ENCODE results near the gene FAM241A. TPM values are rescaled to one million over a fixed set of nuclear protein-coding genes. Genes with fewer than 3 reads are reported as not detected.
"Not testable (repeated sequence)": the region's sequence is repeated elsewhere in the genome, so short reads cannot be mapped to it uniquely, and the experiment has no call there.

The FAM241A gene
- total RNA-seq, 1 donor from 2014 or later: 1.4 TPM

DNA sequence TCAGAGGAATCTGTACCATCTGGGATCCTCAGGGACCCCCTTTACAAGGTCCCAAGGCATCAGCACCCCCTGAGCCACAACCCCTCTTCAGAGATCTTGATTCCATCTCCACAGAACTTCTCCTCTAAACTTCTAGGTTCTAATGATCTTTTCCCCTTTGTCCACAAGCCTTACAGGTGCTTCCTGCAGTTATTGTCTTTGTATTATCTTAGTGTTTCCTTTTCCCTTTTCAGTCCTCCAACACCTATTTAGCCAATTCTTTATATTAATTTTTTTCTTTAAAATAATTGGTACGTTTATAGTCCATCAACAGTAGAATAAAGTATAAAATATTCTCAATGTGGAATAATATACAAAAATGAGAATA lies 35.2 kb upstream of the FAM241A start:
- no peak for TF ChIP-seq CTCF (conservative IDR thresholded peaks at IDR 0.05; ENCODE audit: low read depth, low read length)
- H3K4me3 ChIP-seq (ENCODE audit: low read depth, low read length): no peak overlapping the region
- DNase-seq (ENCODE audit: low read depth): no peak

DNA sequence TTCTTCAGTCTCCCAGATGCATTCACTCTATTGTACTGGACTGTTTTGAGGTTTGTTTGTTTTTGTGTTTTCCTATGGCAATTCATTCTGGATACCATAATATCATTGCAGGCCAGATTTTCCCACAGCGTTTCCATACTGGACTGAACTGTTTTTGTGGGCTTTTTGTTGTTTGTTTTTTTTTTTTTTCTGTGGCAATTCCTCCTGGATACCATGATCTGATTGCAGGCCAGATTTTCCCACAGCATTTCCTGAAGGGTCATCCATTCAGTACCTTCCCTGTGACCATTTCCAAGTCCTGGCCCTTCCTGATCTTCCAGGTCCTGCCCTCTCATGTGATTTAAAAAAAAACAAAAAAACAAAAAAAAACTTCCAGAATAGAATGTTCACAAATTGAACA lies 33.9 kb upstream of the FAM241A start:
- no peak overlapping the region for H3K4me3 ChIP-seq (ENCODE audit: low read depth, low read length)
- DNase-seq (ENCODE audit: low read depth): no peak
- TF ChIP-seq CTCF (conservative IDR thresholded peaks at IDR 0.05; ENCODE audit: low read depth, low read length): no peak

- not testable (repeated sequence) for DNase-seq (ENCODE audit: low read depth); H3K4me3 ChIP-seq (ENCODE audit: low read depth, low read length)
These were observed 33.2 kb upstream of the FAM241A start for GRCh38 chr4:112112095-112112494.

DNA sequence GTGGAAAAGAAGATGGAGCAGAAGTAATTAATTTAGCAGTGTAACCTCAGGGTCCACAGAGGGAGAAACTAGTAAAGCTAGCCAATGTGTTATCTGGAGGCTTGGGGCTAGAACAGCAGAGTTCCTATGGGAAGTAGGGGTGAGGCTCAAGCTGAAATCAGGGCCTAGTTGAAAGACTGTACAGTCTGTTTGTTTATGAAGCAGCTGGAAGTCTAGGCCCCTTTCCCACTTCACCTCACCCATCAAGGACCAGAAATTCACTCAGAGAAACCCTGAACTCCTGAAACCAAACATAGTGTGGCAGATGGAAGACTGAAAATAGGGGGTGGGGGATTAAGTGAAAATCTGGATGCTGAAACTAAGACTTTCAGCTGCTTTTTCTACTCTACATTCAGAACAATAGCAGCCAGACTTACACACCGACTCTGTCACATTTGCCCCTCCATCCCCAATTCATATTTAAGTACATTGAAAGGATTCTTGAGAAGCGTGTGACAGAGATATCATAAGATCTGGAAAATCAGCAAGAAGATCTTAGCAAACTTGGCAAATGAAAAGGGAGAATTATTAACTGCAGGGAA lies 32.6 kb upstream of the FAM241A start:
- TF ChIP-seq CTCF (conservative IDR thresholded peaks at IDR 0.05; ENCODE audit: low read depth, low read length): no peak
- DNase-seq (ENCODE audit: low read depth): no peak
- no peak overlapping the region for H3K4me3 ChIP-seq (ENCODE audit: low read depth, low read length)

DNA sequence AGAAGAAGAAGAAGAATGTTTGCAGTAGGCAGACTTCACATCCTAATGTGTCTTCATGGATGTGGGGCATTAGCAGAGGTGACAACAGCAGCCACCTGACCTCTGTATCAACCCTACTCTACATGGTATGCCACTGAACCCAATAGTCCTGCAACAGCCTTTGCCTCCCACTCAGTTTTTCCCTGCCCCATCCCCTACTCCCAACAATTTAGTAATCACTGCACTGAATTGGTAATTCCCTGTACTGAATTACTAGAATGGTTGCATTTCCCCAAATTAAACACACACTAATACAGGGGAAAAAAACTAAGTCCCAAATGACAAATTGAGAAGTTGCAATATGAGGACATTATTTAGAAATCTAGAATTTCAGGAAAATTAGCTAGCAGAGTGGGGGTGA lies 31.4 kb upstream of the FAM241A start:
- H3K4me3 ChIP-seq (ENCODE audit: low read depth, low read length): no peak overlapping the region
- TF ChIP-seq CTCF (conservative IDR thresholded peaks at IDR 0.05; ENCODE audit: low read depth, low read length): no peak
- DNase-seq (ENCODE audit: low read depth): no peak

GRCh38 chr4:112114452-112114851 lies 30.8 kb upstream of the FAM241A start:
- DNase-seq (ENCODE audit: low read depth): no peak
- no peak for TF ChIP-seq CTCF (conservative IDR thresholded peaks at IDR 0.05; ENCODE audit: low read depth, low read length)
- H3K4me3 ChIP-seq (ENCODE audit: low read depth, low read length): no peak overlapping the region

- DNase-seq (ENCODE audit: low read depth): no peak
- no peak overlapping the region for H3K4me3 ChIP-seq (ENCODE audit: low read depth, low read length)
- TF ChIP-seq CTCF (conservative IDR thresholded peaks at IDR 0.05; ENCODE audit: low read depth, low read length): no peak
These were observed 26.4 kb upstream of the FAM241A start for GRCh38 chr4:112118742-112119352.
